Measurements from ENCODE around the gene UBE2K.
"Not testable (repeated sequence)": the region's sequence is repeated elsewhere in the genome, so short reads cannot be mapped to it uniquely, and the experiment has no call there.

The UBE2K gene

GRCh38 chr4:39698424-39699009 lies 581 bp downstream of the UBE2K start:
- peak; percentile 76 for DNase-seq

GRCh38 chr4:39699687-39700409 lies 1.9 kb downstream of the UBE2K start:
- peak; percentile 17 for DNase-seq

- no peak for DNase-seq
Observed at GRCh38 chr4:39700554-39700953, 2.6 kb downstream of the UBE2K start.

GRCh38 chr4:39702716-39703115 lies 4.8 kb downstream of the UBE2K start:
- no peak for DNase-seq

- DNase-seq: not testable (repeated sequence)
Observed at GRCh38 chr4:39704789-39705188, 6.9 kb downstream of the UBE2K start.

- DNase-seq: no peak
Observed at GRCh38 chr4:39706334-39706733, 8.4 kb downstream of the UBE2K start.

- no peak for DNase-seq
Observed at GRCh38 chr4:39706741-39707511, 9.0 kb downstream of the UBE2K start.

- DNase-seq: no peak
Observed at GRCh38 chr4:39710098-39710896, 12.4 kb downstream of the UBE2K start.

GRCh38 chr4:39712819-39713607 lies 15.1 kb downstream of the UBE2K start:
- no peak for DNase-seq

GRCh38 chr4:39713691-39714090 lies 15.8 kb downstream of the UBE2K start:
- no peak for DNase-seq

- DNase-seq: no peak
Observed at GRCh38 chr4:39714166-39714565, 16.2 kb downstream of the UBE2K start.

GRCh38 chr4:39715788-39716187 lies 17.9 kb downstream of the UBE2K start:
- DNase-seq: no peak

- no peak for DNase-seq
Observed at GRCh38 chr4:39716356-39716755, 18.4 kb downstream of the UBE2K start.

GRCh38 chr4:39717743-39718142 lies 19.8 kb downstream of the UBE2K start:
- DNase-seq: not testable (repeated sequence)

GRCh38 chr4:39718366-39719323 lies 20.7 kb downstream of the UBE2K start:
- DNase-seq: no peak

- DNase-seq: no peak
Observed at GRCh38 chr4:39719804-39720580, 22.1 kb downstream of the UBE2K start.

GRCh38 chr4:39721273-39721672 lies 23.3 kb downstream of the UBE2K start:
- DNase-seq: not testable (repeated sequence)

GRCh38 chr4:39721788-39722187 lies 23.9 kb downstream of the UBE2K start:
- DNase-seq: no peak

- no peak for DNase-seq
Observed at GRCh38 chr4:39729557-39729956, 31.6 kb downstream of the UBE2K start.

- peak; percentile 74 for DNase-seq
Observed at GRCh38 chr4:39730072-39730471, 32.1 kb downstream of the UBE2K start.

Data from DMS53 (cell line).